ES-I3 (cell line): ENCODE measurements around the gene H6PD.

Experiments used
- H3K36me3 ChIP-seq: 2 replicates; pipeline ENCODE4 v1.6.1; 2013; ENCODE audit warnings: mild to moderate bottlenecking, low read length, control low read depth, moderate library complexity; ENCODE audit not compliant: insufficient read depth
- H3K4me1 ChIP-seq: 2 replicates; pipeline ENCODE4 v1.6.1; 2013; ENCODE audit warnings: mild to moderate bottlenecking, control low read depth, low read length; ENCODE audit not compliant: insufficient read depth
- H3K9ac ChIP-seq: 2 replicates; pipeline ENCODE4 v1.6.1; 2013; ENCODE audit warnings: low read depth, mild to moderate bottlenecking, low read length, moderate library complexity
- H3K9me3 ChIP-seq: 2 replicates; pipeline ENCODE4 v1.6.1; 2013; ENCODE audit warnings: mild to moderate bottlenecking, low read length, moderate library complexity; ENCODE audit not compliant: control insufficient read depth, insufficient read depth

H6PD gene

DNA sequence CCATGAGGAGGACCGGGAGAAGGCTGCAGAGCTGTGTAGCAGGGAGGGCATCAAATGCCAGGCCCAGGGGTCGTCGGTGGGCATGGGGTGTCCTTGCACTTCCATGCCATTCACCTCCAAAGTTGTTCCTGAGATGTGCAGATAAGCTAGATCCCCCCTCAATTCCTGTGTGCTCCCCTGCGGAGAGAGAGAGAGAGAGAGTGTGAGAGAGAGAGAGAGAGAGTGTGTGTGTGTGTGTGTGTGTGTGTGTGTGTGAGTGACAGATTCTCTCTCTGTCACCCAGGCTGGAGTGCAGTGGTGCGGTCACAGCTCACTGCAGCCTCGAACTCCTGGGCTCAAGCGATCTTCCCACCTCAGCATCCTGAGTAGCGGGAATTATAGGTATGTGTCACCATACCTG lies 74.5 kb downstream of the H6PD start:
- H3K9ac ChIP-seq = no peak overlapping the region
- H3K4me1 ChIP-seq = no peaks in the 10 kb centered on the region
- H3K36me3 ChIP-seq = no peaks in the 10 kb centered on the region
- no peaks in the 10 kb centered on the region for H3K9me3 ChIP-seq

DNA sequence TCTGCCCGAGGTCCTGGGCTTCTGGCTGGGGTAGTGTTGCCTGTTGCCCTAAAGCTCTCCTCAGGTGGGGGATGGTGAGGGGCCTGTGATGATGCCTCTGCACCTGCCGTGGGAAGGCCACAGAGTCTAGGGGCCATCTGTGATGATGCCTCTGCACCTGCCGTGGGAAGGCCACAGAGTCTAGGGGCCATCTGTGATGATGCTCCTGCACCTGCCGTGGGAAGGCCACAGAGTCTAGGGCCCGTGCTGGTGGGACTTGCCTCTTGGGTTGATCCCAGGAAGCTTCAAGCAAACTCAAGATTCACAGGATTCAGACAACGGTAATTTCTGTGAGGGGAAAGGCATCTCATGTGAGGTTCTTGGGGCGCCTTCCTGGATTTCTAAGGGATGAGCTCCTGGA lies 75.4 kb downstream of the H6PD start:
- H3K9me3 ChIP-seq = no peaks in the 10 kb centered on the region
- H3K36me3 ChIP-seq = no peaks in the 10 kb centered on the region
- H3K9ac ChIP-seq = no peak overlapping the region
- no peaks in the 10 kb centered on the region for H3K4me1 ChIP-seq

DNA sequence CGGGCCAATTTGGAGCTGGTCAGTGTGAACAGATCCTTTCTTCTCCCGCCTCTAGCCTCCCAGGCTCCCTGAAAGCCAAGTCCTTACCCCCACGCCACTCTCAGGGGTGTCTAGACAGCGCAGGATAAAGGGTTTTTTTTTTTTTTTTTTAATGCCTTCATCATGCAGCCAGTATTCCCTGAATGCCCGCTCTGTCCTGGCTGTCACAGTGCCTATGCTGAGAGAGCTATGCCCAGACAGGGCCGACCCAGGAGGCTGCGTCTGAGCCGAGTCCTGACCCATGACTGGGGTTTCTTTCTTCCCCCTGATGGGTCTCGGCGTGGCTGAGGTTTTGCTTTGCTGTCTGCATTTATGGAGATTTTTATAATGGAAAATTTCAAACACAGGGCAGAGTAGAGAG lies 76.5 kb downstream of the H6PD start:
- no peak overlapping the region for H3K9ac ChIP-seq
- no peaks in the 10 kb centered on the region for H3K4me1 ChIP-seq

DNA sequence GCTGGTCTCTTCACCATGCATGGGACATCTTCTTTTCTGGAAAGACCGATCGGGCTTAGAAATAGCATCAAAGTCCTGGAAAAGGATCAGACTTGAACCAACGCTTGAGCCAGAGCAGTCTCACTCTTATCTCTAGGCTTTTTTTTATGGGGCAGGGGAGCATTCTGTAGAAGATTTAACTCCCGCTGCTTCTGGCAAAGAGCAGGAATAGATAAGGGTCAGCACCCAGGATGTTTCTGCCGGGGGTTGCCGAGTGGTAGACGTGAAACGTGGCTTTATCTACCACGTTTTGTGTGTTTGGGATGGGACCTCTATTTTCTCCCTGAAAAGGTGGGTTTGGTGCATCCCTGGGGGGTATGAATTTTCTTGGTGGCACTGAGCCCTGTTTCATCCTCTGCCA lies 76.9 kb downstream of the H6PD start:
- H3K9me3 ChIP-seq = no peaks in the 10 kb centered on the region
- H3K36me3 ChIP-seq = no peaks in the 10 kb centered on the region
- no peak overlapping the region for H3K9ac ChIP-seq
- H3K4me1 ChIP-seq = no peaks in the 10 kb centered on the region

More for the DNA sequence above, 76.5 kb downstream of the H6PD start:
- no peaks in the 10 kb centered on the region for H3K36me3 ChIP-seq
- H3K9me3 ChIP-seq = no peaks in the 10 kb centered on the region

DNA sequence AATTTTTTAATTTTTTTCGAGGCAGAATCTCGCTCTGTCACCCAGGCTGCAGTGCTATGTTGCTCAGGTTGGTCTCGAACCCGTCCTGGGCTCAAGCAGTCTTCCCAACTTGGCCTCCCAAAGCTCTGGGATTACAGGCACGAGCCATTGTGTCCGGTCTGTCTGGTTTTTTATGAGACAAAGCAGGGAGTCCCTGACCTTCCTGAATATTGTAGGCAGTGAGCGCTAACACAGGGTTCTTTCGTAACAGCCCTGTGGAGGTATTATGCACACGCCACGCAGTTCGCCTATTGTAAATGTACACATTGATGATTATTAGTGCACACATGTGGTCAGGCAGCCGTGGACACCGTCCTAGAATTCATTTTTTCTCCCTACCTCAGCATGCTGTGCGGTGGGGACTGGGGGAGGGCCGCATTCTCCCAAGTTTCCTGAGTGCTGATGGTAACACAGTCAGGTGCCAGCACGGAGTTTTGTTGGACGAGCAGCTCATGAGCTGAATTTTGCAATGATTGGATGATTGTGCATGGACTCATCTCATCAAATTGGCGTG lies 77.7 kb downstream of the H6PD start:
- H3K9me3 ChIP-seq = no peaks in the 10 kb centered on the region
- H3K36me3 ChIP-seq = no peaks in the 10 kb centered on the region
- no peak overlapping the region for H3K9ac ChIP-seq
- H3K4me1 ChIP-seq = no peaks in the 10 kb centered on the region

DNA sequence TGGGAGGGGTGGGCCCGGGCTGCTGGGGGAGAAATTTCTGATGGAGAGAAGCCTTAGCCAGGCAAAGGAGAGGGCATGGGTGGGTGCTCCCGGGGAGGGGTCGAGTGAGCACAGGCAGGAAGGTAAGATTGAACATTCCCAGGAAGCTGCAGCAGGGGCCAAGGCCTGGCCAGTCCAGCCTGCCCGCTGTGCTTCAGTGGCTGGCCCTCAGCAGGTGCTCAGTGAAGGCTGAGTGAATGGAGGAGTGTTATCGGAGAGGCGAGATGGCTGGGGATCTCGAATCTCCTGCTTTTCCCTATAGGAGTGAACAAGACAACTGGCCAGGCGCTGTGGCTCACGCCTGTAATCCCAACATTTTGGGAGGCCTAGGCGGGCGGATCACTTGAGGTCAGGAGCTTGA lies 79.0 kb downstream of the H6PD start:
- Histone ChIP-seq H3K36me3 (no peaks in the 10 kb centered on the region), H3K9ac (no peak overlapping the region), H3K4me1 (no peaks in the 10 kb centered on the region), H3K9me3 (no peaks in the 10 kb centered on the region)

DNA sequence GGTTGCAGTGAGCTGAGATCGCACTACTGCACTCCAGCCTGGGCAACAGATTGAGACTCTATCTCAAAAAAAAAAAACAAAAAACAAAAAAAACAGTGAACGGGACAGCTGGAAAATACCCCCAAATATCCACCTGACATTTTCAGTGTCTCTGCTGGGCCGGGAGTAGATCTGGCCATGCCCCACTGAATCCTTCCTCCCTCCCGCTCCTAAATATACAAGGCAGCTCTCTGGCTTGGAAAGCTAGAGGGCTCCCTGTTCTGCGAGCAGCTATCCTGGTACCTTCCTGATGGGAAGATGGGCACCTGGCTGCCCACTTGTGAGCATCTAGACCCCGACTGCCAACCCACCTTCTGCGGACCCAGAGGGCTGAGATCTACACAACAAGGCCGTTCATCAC lies 79.5 kb downstream of the H6PD start:
- Histone ChIP-seq H3K9ac (no peak overlapping the region), H3K4me1 (no peaks in the 10 kb centered on the region), H3K36me3 (no peaks in the 10 kb centered on the region), H3K9me3 (no peaks in the 10 kb centered on the region)

DNA sequence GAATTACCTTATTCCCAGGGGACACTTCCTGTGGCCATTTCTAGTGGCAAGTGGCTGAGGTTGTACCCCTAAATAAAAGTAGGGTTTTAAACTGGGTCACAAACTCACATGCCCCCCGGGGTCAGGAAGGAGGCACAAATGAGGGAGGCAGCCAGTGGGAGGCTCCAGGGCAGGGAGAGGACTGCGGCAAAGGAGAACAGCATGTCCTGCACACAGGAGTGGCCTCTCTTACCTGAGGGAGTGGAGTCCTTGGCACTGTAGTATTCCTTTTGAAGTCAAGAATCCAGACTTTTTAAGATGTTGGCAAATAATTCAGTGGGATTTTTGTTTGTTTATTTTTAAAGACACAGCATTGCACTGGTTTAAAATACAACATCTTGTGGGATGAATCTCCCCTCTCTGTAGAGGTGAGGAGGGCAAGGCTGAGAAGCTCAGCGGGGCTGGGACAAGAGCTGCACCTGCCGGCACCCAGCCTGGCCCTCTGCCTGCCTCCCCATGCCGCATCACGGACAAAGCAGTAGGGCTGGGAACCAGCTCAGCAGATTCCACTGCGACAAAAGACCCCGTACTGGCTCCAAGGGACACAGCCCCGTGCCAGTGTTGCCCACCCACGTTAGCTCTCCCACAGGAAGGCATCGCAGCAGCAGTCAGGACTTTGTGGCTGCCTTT lies 80.3 kb downstream of the H6PD start:
- H3K4me1 ChIP-seq = peaks cover under 1% of the 10 kb centered on the region; the same call in 1 of the 2 replicates
- H3K36me3 ChIP-seq = no peaks in the 10 kb centered on the region
- H3K9me3 ChIP-seq = no peaks in the 10 kb centered on the region
- no peak overlapping the region for H3K9ac ChIP-seq

DNA sequence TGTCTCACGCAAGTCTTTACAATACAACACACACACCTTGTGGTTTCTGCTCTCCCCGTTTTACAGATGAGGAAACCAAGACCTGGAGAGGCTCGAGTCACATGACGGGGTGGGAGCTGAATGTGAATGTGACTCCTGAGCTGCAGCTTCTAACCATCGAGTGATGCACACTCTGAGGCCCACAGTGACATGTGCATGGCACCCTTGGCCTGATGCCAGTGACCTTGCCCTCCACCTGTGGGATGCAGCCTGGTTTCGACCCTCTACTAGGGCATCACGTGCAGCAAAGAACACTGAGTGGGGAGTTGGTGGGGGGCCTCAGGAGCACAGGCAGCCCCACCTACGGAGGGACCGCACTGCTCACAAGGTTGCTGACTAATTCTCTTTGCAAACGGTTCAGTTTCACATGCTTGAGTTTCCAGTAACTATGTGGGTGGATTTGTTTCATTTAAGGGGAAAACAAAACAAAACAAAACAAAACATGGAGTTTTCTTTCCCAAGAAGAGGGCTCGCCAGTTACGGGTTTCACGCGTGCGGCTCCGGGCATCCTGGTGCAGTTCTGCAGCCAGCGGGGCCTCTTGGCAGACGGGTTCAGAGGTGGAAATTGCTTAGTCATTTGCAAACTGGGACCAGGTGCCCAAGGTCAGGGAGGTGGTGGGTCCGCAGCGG lies 81.0 kb downstream of the H6PD start:
- Histone ChIP-seq H3K36me3 (no peaks in the 10 kb centered on the region), H3K9ac (no peak overlapping the region), H3K4me1 (peaks cover 8% of the 10 kb centered on the region), H3K9me3 (no peaks in the 10 kb centered on the region)

DNA sequence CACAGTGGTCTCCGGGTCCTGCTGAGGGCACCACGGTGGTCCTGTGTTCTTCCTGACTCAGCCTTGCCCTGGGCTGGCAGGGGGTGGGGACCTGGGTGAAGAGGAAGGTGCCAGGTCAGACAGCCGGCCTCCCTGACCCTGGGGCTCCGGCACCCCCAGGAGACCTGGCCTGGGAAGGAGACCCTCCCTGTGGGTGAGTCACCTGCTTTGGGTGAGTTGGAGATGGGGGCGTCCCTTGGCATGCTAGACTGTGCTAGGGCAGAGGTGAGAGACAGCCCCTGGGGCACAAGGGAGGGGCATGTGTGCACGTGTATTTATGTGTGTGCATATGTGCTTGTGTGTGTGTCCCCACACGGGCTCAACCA lies 81.5 kb downstream of the H6PD start:
- Histone ChIP-seq H3K4me1 (peaks cover 13% of the 10 kb centered on the region), H3K9ac (no peak overlapping the region)

DNA sequence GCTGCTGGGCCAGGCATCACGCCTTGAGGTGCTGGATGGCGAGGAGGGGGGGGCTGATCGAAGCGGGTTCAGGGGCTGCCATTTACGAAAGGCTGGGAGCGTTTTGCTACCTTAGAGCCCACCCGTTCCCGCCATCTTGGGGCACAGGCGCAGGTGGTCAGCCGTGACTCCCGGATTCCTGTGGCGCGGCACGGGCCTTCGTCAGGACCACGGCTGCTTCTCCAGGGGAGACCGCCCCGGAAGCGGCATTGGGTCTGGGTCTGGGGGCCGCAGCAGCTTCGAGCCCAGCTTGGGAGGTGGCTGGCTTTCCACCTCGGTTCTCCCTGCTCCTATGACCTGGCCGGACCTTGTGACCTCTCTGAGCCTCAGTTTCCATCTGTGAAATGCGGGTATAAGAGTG lies 81.9 kb downstream of the H6PD start:
- H3K36me3 ChIP-seq = no peaks in the 10 kb centered on the region
- H3K9ac ChIP-seq = no peak overlapping the region
- no peaks in the 10 kb centered on the region for H3K9me3 ChIP-seq
- H3K4me1 ChIP-seq = peaks cover 17% of the 10 kb centered on the region

More for the DNA sequence above, 81.5 kb downstream of the H6PD start:
- no peaks in the 10 kb centered on the region for H3K9me3 ChIP-seq
- no peaks in the 10 kb centered on the region for H3K36me3 ChIP-seq

DNA sequence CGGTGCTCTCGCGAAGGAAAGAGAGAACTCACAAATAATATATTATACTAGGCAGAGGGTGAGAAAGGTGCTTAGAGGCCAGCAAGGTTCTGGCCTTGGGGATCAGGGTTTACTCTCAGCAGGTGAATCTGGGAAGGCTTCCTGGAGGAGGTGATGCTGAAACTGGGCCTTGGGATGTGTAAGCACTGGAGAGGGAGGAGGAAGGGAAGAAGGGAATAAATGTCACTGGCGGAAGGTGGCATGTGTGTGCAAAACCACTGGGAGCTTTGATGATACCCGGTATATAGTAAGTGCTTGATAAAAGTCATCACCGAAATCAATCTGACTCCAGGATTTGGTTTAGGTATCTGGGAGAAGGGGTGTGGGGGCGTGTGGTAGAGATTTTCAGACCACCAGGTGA lies 82.5 kb downstream of the H6PD start:
- H3K36me3 ChIP-seq = no peaks in the 10 kb centered on the region
- no peaks in the 10 kb centered on the region for H3K9me3 ChIP-seq
- H3K4me1 ChIP-seq = peaks cover 17% of the 10 kb centered on the region
- H3K9ac ChIP-seq = no peak overlapping the region

DNA sequence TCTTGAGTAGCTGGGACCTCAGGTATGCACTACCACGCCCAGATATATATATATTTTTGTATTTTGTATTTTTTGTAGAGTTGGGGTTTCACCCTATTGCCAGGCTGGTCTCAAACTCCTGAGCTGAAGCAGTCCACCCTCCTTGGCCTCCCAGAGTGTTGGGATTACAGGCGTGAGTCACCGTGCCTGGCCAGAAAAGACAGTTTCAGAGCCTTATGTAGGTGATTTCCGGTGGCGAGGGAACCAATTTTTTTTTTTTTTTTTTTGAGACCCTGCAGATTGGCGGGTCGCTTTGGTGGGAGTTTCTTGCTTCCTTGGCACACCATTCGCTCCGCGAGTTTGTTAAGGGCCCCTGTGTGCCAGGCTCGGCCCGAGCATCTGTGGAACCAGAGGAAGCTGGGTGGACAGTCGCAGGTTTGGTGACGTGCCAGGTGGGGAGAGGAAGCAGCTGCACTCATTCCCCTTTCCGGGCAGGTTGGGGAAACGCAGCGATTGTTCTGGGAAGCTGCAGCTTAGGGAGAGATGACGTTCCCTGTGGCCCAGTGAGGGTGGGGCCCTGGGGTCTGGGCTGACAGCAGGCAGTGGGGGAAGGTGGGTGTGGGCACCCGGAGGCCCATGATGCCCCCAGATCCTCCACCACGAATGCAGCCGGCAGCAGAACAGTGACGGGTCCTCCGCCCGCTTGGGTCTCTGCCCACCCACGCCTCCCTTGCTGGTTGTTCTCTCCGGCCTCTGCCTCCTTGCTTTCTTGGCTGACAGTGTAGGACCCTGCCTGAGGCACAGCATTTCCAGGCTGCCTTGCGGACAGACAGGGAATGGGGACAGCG lies 83.2 kb downstream of the H6PD start:
- H3K9me3 ChIP-seq = no peaks in the 10 kb centered on the region
- no peaks in the 10 kb centered on the region for H3K36me3 ChIP-seq
- H3K4me1 ChIP-seq = peaks cover 17% of the 10 kb centered on the region
- no peak overlapping the region for H3K9ac ChIP-seq

DNA sequence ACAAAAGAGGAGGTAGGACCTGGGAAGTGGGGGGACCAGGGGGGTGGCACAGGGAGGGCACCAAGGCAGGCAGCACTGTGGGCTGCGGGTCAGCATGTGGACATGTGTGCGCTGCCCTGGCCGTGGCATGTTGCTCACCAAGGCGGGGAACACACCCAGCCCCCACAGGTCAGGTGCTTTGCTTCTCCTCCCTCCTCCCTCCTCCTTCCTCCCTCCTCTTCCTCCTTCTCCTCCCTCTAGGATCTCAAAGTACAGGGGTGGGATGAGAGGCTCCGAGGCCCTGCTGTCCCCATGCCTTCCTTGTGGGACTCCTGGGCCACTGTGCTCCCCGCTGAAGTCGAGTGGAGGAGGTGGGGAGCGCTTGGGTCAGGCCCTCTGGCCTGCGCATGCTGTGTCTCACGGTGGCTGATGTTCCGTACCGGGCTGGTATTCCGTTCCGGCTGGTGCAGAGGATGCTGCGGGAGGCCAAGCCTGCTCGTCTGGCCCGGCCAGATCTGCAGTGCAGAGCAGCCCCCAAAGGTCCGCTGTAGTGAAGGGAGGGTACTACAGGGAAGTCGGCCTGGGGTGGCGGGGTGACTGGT lies 84.7 kb downstream of the H6PD start:
- H3K4me1 ChIP-seq = peaks cover 17% of the 10 kb centered on the region
- H3K36me3 ChIP-seq = no peaks in the 10 kb centered on the region
- no peaks in the 10 kb centered on the region for H3K9me3 ChIP-seq
- H3K9ac ChIP-seq = no peak overlapping the region
